OCI-LY1 (cell line): ENCODE measurements around the gene GNGT2.

Experiments
- EZH2 ChIP-seq: fragments of 200-600 bp; sonication (generic), shearing (Covaris generic); IDR thresholded peaks from 2 replicates; pipeline ENCODE4 v1.8.0; 2017; ENCODE audit warnings: borderline replicate concordance, mixed run types, mild to moderate bottlenecking, antibody characterized with exemption, low read length, moderate library complexity, mixed read lengths
- TF ChIP-seq, protein P1 (sequence below): fragments of 200-600 bp; sonication (generic), shearing (Covaris generic); IDR thresholded peaks from 2 replicates; pipeline ENCODE4 v1.5.1; 2017; ENCODE audit warnings: mild to moderate bottlenecking, antibody characterized with exemption, low read length, moderate library complexity, mixed read lengths

DNA sequence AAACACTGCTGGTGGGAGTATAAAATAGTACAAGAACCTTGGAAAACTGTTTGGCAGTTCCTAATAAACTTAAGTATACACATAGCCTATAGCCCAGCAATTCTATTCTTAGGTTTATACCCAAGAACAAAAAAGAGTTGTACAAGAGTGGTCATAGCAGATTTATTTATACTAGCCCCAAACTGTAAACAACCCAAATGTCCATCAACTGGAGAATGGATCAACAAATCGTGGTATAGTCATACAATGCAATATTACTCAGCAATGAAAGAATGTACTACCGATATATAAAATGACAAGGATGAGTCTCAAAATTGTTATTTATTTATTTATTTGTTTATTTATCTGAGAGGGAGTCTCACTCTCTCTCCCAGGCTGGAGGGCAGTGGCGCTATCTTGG, 23.1 kb downstream of the GNGT2 start:
- TF ChIP-seq, protein P1, sequence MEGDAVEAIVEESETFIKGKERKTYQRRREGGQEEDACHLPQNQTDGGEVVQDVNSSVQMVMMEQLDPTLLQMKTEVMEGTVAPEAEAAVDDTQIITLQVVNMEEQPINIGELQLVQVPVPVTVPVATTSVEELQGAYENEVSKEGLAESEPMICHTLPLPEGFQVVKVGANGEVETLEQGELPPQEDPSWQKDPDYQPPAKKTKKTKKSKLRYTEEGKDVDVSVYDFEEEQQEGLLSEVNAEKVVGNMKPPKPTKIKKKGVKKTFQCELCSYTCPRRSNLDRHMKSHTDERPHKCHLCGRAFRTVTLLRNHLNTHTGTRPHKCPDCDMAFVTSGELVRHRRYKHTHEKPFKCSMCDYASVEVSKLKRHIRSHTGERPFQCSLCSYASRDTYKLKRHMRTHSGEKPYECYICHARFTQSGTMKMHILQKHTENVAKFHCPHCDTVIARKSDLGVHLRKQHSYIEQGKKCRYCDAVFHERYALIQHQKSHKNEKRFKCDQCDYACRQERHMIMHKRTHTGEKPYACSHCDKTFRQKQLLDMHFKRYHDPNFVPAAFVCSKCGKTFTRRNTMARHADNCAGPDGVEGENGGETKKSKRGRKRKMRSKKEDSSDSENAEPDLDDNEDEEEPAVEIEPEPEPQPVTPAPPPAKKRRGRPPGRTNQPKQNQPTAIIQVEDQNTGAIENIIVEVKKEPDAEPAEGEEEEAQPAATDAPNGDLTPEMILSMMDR = no peak
- no peak for TF ChIP-seq EZH2
